Measurements from ENCODE around the gene ELMO2. TPM values are rescaled to one million over a fixed set of nuclear protein-coding genes. Genes with fewer than 3 reads are reported as not detected.
A peak's percentile ranks its signal among the peaks of the same experiment; 100 is the strongest.

The ELMO2 gene
- total and polyA plus RNA-seq, 4 donors = 19.6 to 56.5 (median 45.9) TPM

GRCh38 chr20:46365487-46366220 is 40.8 kb downstream of the ELMO2 start:
- DNase-seq (no peak), ATAC-seq (ENCODE audit: insufficient read depth, low FRiP score) (no peak)
- Histone ChIP-seq H3K4me1 (ENCODE audit: control insufficient read depth in 5 of 5, insufficient read depth in 5 of 5, low read length in 5 of 5) (peaks cover 0 to 16% (median 8%) of the 10 kb centered on the region in 5 donors), H3K9ac (ENCODE audit: insufficient read depth in 1 of 2, low read length in 2 of 2) (no peak overlapping the region), H3K27ac (ENCODE audit: low read depth in 1 of 2, low read length in 1 of 2) (no peak overlapping the region), H3K9me3 (ENCODE audit: control insufficient read depth in 4 of 4, insufficient read depth in 3 of 4, low read length in 3 of 4) (no peaks in the 10 kb centered on the region), H3K36me3 (ENCODE audit: control insufficient read depth in 4 of 4, insufficient read depth in 4 of 4, low read length in 4 of 4) (peaks cover 8 to 49% (median 32%) of the 10 kb centered on the region in 4 donors), H3K4me3 (no peak overlapping the region), H3K27me3 (ENCODE audit: control insufficient read depth in 3 of 3, insufficient read depth in 3 of 3, low read length in 2 of 3) (no peaks in the 10 kb centered on the region)
- WGBS, 2 donors = 82 to 91% methylated on average over 5 of the region's 5 CpGs
- no peak for TF ChIP-seq CTCF (IDR thresholded peaks at IDR 0.05; ENCODE audit: control extremely low read depth, extremely low read depth)

DNA sequence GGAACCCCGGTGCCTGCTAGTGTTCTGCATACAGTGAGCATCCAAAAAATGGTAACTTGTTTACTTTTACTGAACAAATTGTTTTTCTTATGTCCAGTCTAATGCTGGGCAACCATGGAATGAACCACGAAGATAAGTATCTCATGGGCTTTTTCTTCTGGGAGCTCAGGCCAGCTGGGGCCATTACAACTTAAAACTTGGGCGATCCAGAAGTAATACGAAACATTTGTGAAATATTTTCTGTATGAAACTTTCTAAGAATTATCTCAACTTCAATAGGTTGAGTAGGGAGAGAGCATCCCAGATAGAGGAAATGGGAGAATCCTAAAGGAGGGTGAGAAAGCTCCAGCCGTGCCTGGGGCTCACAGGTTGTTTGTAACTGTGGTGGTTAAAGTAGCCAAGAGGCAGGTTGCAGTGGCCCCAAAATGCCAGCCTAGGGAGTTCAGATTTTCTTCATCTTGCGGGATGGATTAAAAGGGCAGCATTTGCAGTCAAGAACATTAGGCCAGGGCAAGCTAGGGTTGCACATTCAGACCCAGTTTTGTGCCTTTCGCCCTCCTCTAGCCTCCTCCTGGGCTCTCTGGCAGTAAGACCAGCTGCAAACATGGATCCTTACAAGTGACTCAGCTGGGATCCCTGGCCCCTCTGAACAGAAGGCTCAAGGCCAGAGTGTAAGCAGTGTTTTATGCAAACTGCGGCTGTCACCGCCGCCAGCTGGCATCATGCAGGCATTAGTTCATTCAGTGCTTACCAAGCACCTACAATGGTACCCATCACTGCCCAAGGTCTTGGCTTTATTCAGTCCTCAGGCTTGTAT is 41.5 kb downstream of the ELMO2 start:
- DNase-seq = no peak
- ATAC-seq (ENCODE audit: insufficient read depth, low FRiP score) = no peak
- peaks cover 2 to 41% (median 29%) of the 10 kb centered on the region in 4 donors for H3K36me3 ChIP-seq (ENCODE audit: control insufficient read depth in 4 of 4, insufficient read depth in 4 of 4, low read length in 4 of 4)
- H3K27me3 ChIP-seq (ENCODE audit: control insufficient read depth in 3 of 3, insufficient read depth in 3 of 3, low read length in 2 of 3) = no peaks in the 10 kb centered on the region
- H3K4me1 ChIP-seq (ENCODE audit: control insufficient read depth in 5 of 5, insufficient read depth in 5 of 5, low read length in 5 of 5) = peaks cover 0 to 16% (median 8%) of the 10 kb centered on the region in 5 donors
- 66 to 72% methylated on average over 10 of the region's 10 CpGs for WGBS, 2 donors
- TF ChIP-seq CTCF (IDR thresholded peaks at IDR 0.05; ENCODE audit: control extremely low read depth, extremely low read depth) = no peak
- H3K27ac ChIP-seq (ENCODE audit: low read depth in 1 of 2, low read length in 1 of 2) = peak overlapping the region in 1 of 2 donors; percentile 83
- H3K9ac ChIP-seq (ENCODE audit: insufficient read depth in 1 of 2, low read length in 2 of 2) = peak overlapping the region; percentile 30 to 86
- H3K4me3 ChIP-seq = peak overlapping the region; percentile 60
- no peaks in the 10 kb centered on the region for H3K9me3 ChIP-seq (ENCODE audit: control insufficient read depth in 4 of 4, insufficient read depth in 3 of 4, low read length in 3 of 4)

DNA sequence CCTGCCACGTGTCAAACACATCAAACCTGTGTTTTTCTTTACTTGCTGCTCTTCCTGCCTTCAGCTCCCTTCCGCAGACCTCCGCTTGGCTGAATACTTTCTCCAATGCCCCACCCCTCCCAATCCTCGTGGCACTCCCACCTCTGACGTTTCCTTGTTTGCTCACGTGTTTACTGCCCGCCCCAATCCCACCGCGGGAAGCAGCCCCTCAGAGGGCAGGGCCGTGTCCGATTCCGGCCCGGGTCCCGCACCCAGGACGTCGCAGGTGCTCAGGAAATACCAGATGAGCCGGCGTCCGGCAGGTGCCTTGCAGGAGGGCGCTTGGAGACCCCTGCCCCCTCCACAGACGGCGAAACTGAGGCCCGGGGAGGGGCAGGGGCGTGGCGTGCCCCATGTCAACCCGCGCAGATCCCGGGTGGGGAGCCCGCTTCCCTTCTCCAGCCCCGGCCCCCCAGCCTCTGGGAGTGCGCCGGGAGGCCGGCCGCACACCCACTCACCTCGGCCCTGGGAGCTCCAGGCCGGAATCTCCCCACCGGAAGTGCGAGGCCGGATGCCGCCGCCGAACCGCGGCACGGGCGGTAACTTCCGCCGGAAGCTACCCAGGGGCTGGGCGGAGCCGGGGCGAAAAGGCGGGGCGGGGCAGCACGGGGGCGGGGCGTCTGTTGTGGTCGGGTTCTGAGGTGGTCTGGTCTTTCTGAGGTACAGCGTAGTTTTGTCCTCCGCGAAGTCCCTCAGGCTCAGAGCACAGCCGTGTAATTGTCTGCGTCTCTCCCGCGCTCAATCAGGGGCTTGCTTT is 42.3 kb downstream of the ELMO2 start:
- H3K4me1 ChIP-seq (ENCODE audit: control insufficient read depth in 5 of 5, insufficient read depth in 5 of 5, low read length in 5 of 5) = peaks cover 0 to 16% (median 8%) of the 10 kb centered on the region in 5 donors
- TF ChIP-seq CTCF (IDR thresholded peaks at IDR 0.05; ENCODE audit: control extremely low read depth, extremely low read depth) = no peak
- DNase-seq = peak; percentile 92 to 93 (median 92)
- H3K36me3 ChIP-seq (ENCODE audit: control insufficient read depth in 4 of 4, insufficient read depth in 4 of 4, low read length in 4 of 4) = peaks cover 2 to 38% (median 25%) of the 10 kb centered on the region in 4 donors
- H3K4me3 ChIP-seq = peak overlapping the region; percentile 99
- H3K9me3 ChIP-seq (ENCODE audit: control insufficient read depth in 4 of 4, insufficient read depth in 3 of 4, low read length in 3 of 4) = no peaks in the 10 kb centered on the region
- peak overlapping the region; percentile 87 to 91 for H3K9ac ChIP-seq (ENCODE audit: insufficient read depth in 1 of 2, low read length in 2 of 2)
- 0% methylated on average over 54 to 64 of the region's 64 CpGs for WGBS, 2 donors
- ATAC-seq (ENCODE audit: insufficient read depth, low FRiP score) = peak; percentile 94
- no peaks in the 10 kb centered on the region for H3K27me3 ChIP-seq (ENCODE audit: control insufficient read depth in 3 of 3, insufficient read depth in 3 of 3, low read length in 2 of 3)
- peak overlapping the region; percentile 99 to 100 for H3K27ac ChIP-seq (ENCODE audit: low read depth in 1 of 2, low read length in 1 of 2)
